ENCODE data around the gene PRKD1.

Gene PRKD1

DNA sequence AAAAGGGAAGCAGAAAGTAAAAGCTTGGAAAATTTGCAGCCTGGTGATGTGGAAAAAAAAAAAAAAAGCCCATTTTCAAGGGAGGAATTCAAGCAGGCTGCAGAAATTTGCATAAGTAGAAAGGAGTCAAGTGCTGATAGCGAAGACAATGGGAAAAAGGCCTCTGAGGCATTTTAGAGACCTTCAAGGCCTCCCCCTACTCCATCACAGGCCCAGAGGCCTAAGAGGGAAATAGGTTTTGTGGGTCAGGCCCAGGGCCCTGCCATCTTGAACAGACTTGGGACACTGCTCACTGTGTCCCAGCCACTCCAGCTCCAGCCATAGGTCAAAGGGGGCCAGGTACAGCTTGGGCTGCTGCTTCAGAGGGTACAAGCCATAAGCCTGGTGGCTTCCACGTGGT lies 13.8 kb upstream of the PRKD1 start:
- H3K9me3 ChIP-seq: no peaks in the 10 kb centered on the region
- no peaks in the 10 kb centered on the region for H3K4me1 ChIP-seq (ENCODE audit: control insufficient read depth in 1 of 2, insufficient read depth in 1 of 2, low read depth in 1 of 2, low read length in 1 of 2)
- H3K4me3 ChIP-seq (ENCODE audit: low read depth in 1 of 2, low read length in 1 of 2): no peak overlapping the region
- TF ChIP-seq, protein P1, sequence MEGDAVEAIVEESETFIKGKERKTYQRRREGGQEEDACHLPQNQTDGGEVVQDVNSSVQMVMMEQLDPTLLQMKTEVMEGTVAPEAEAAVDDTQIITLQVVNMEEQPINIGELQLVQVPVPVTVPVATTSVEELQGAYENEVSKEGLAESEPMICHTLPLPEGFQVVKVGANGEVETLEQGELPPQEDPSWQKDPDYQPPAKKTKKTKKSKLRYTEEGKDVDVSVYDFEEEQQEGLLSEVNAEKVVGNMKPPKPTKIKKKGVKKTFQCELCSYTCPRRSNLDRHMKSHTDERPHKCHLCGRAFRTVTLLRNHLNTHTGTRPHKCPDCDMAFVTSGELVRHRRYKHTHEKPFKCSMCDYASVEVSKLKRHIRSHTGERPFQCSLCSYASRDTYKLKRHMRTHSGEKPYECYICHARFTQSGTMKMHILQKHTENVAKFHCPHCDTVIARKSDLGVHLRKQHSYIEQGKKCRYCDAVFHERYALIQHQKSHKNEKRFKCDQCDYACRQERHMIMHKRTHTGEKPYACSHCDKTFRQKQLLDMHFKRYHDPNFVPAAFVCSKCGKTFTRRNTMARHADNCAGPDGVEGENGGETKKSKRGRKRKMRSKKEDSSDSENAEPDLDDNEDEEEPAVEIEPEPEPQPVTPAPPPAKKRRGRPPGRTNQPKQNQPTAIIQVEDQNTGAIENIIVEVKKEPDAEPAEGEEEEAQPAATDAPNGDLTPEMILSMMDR (IDR thresholded peaks at IDR 0.05): no peak
- no peaks in the 10 kb centered on the region for H3K36me3 ChIP-seq
- H3K27me3 ChIP-seq: no peaks in the 10 kb centered on the region
- no peak overlapping the region for H3K27ac ChIP-seq

DNA sequence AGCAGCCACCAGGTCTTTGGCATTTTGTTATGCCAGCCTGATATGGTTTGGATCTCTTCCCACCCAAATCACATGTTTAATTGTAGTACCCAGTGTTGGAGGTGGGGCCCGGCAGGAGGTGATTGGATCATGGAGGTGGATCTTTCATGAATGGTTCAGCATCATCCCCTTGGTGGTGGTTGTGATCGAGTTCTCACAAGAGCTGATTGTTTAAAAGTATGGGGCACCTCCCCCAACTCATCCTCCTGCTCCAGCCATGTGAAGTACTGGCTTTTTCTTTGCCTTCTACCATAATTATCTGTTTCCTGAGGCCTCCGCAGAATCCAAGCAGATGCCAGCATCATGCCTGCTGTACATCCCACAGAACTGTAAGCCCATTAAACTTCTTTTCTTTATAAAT lies 12.8 kb upstream of the PRKD1 start:
- H3K4me3 ChIP-seq (ENCODE audit: low read depth in 1 of 2, low read length in 1 of 2): no peak overlapping the region
- no peaks in the 10 kb centered on the region for H3K4me1 ChIP-seq (ENCODE audit: control insufficient read depth in 1 of 2, insufficient read depth in 1 of 2, low read depth in 1 of 2, low read length in 1 of 2)
- H3K36me3 ChIP-seq: no peaks in the 10 kb centered on the region
- no peaks in the 10 kb centered on the region for H3K27me3 ChIP-seq
- H3K27ac ChIP-seq: no peak overlapping the region
- H3K9me3 ChIP-seq: no peaks in the 10 kb centered on the region
- TF ChIP-seq, protein P1 (IDR thresholded peaks at IDR 0.05): no peak

DNA sequence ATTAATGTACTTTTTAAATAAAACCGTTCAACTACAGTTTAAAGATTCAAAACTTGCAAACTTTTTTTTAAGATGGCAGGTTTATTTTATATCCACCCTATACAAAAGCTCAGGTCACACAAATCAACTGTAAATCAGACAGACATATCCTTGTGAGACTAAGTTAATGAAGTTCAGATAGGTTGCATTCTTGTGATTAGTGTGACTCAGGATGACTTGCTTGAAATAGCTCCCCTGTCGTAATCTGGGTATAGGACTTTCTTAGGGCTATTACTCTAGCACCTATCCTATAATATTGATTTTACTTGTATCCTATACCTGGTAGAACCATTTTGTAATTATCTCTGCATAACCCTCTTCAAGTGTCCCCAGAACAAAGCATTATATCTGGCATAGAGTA lies 9.5 kb upstream of the PRKD1 start:
- Histone ChIP-seq H3K27ac (no peak overlapping the region), H3K4me3 (ENCODE audit: low read depth in 1 of 2, low read length in 1 of 2) (no peak overlapping the region), H3K27me3 (no peaks in the 10 kb centered on the region), H3K9me3 (no peaks in the 10 kb centered on the region), H3K36me3 (no peaks in the 10 kb centered on the region), H3K4me1 (ENCODE audit: control insufficient read depth in 1 of 2, insufficient read depth in 1 of 2, low read depth in 1 of 2, low read length in 1 of 2) (no peaks in the 10 kb centered on the region)
- TF ChIP-seq, protein P1 (IDR thresholded peaks at IDR 0.05): no peak

DNA sequence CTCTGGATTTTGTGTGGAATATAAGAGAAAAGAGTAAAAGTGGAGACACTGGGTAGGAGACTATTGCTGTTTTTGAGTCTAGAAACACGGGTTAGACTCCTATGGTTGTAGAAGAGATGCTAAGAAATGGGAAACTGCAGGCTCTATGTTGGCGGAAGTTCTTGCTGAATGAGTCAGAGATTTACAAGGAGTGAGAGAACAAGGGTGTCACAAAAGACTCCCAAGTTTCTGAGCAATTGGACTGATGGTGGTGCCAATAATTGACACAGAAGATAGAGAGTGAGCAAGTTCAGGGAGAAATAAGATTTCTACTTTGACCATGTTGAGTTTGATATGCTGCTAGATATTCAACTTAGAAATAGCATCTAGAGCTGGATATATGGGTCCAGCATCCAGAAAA lies 2.6 kb upstream of the PRKD1 start:
- H3K36me3 ChIP-seq: no peaks in the 10 kb centered on the region

DNA sequence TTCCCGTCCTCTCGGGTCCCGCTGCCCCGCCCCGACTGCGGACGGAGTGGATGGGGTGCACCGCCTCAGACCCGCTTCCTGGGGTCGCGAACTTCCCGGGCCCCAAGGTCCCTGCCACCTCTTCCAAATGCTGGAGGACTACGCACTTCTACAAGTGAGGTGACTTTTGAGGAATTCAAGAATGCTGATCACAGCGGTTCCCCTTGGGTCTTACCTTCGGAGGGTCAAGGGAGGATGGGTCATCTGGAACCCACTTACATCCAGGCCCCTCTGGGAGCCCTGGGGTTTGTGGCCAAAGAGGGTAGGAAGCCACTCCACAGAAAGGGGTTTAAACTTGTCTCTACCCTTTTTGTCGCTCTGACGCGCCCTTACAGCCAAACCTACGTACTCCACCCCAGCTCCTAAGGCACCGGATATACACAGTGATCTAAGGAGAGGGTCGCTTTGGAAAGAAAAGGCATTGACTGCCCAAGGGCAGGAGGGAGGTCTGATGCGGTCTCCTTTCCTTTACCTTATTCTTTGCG lies 532 bp upstream of the PRKD1 start:
- Histone ChIP-seq H3K27ac (no peak overlapping the region), H3K36me3 (no peaks in the 10 kb centered on the region), H3K4me1 (ENCODE audit: control insufficient read depth in 1 of 2, insufficient read depth in 1 of 2, low read depth in 1 of 2, low read length in 1 of 2) (no peaks in the 10 kb centered on the region), H3K9me3 (no peaks in the 10 kb centered on the region), H3K4me3 (ENCODE audit: low read depth in 1 of 2, low read length in 1 of 2) (no peak overlapping the region), H3K27me3 (peaks cover 70% of the 10 kb centered on the region)
- TF ChIP-seq, protein P1 (IDR thresholded peaks at IDR 0.05): no peak

More for the DNA sequence above, 2.6 kb upstream of the PRKD1 start:
- TF ChIP-seq, protein P1 (IDR thresholded peaks at IDR 0.05): no peak
- H3K4me3 ChIP-seq (ENCODE audit: low read depth in 1 of 2, low read length in 1 of 2): no peak overlapping the region
- peaks cover 54% of the 10 kb centered on the region for H3K27me3 ChIP-seq
- no peak overlapping the region for H3K27ac ChIP-seq
- H3K9me3 ChIP-seq: no peaks in the 10 kb centered on the region
- H3K4me1 ChIP-seq (ENCODE audit: control insufficient read depth in 1 of 2, insufficient read depth in 1 of 2, low read depth in 1 of 2, low read length in 1 of 2): no peaks in the 10 kb centered on the region
